ENCODE data around the gene LRRC1.

- TF ChIP-seq CTCF (conservative IDR thresholded peaks at IDR 0.05 in 1 of 2, IDR thresholded peaks at IDR 0.05 in 1 of 2; ENCODE audit: low read depth in 1 of 2, low read length in 2 of 2) = no peak
- no peak for TF ChIP-seq EZH2 (IDR thresholded peaks at IDR 0.05; ENCODE audit: low read length, missing control alignments)
Observed at GRCh38 chr6:53868626-53869025, 73.8 kb downstream of the LRRC1 start.

Data from fibroblast of lung (primary cell).